ENCODE data around the gene C17orf100.
A peak's percentile ranks its signal among the peaks of the same experiment; 100 is the strongest.

Gene C17orf100

GRCh38 chr17:6660101-6660500, 8.5 kb downstream of the C17orf100 start:
- TF ChIP-seq CTCF (IDR thresholded peaks at IDR 0.05) = no peak

GRCh38 chr17:6660805-6661463, 9.4 kb downstream of the C17orf100 start:
- TF ChIP-seq CTCF (IDR thresholded peaks at IDR 0.05) = no peak

GRCh38 chr17:6661464-6661848, 9.9 kb downstream of the C17orf100 start:
- TF ChIP-seq CTCF (IDR thresholded peaks at IDR 0.05) = no peak

GRCh38 chr17:6666077-6666521, 14.5 kb downstream of the C17orf100 start:
- TF ChIP-seq CTCF (IDR thresholded peaks at IDR 0.05) = peak; percentile 94

- no peak for TF ChIP-seq CTCF (IDR thresholded peaks at IDR 0.05)
Measured at GRCh38 chr17:6666557-6666956, 15.0 kb downstream of the C17orf100 start.

GRCh38 chr17:6667516-6667915, 16.0 kb downstream of the C17orf100 start:
- no peak for TF ChIP-seq CTCF (IDR thresholded peaks at IDR 0.05)

GRCh38 chr17:6668219-6668618, 16.7 kb downstream of the C17orf100 start:
- TF ChIP-seq CTCF (IDR thresholded peaks at IDR 0.05) = no peak

All from LNCAP (cell line).